NCI-H1092 treated with DMSO at 0.1 percent for 48 hours (cell line): ENCODE results near the gene PRADC1.

Source experiments
- DNase-seq: peaks from one replicate; lab custom pipeline; 2025; lab: John Stamatoyannopoulos, UW

PRADC1 gene

DNA sequence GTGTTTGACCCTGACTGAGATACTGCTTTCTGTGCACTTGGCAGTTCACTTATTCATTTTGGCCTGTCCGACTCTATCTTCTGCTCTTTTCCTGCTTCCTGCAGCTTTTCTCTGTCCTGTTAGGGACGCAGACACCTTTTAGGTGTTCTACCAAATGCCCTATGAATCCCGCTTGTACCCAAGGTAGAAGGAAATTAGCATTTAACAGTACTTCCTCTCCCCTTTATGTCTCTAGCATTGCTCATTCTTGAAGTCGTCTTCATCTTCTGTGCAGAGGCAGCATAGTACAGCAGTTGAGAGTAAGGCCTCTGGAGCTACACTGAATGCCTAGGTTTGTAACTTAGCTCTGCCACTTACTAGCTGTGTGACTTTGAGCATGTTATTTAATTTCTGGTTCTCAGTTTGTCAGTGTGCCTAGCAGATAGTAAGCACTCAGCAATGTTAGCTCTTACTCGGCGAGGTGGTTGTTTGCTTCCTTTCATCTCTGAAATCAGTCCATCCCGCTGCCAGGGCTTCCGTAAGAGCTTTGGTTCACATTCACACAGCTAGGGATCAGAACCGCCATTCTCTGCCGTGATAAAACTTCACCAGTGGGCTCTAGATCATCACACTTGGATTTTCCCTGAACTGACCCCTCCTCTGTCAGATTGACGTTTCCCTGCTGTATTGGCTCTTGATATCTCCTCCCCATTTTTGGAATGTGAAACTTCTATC lies 2.4 kb upstream of the PRADC1 start:
- DNase-seq, result no peak

DNA sequence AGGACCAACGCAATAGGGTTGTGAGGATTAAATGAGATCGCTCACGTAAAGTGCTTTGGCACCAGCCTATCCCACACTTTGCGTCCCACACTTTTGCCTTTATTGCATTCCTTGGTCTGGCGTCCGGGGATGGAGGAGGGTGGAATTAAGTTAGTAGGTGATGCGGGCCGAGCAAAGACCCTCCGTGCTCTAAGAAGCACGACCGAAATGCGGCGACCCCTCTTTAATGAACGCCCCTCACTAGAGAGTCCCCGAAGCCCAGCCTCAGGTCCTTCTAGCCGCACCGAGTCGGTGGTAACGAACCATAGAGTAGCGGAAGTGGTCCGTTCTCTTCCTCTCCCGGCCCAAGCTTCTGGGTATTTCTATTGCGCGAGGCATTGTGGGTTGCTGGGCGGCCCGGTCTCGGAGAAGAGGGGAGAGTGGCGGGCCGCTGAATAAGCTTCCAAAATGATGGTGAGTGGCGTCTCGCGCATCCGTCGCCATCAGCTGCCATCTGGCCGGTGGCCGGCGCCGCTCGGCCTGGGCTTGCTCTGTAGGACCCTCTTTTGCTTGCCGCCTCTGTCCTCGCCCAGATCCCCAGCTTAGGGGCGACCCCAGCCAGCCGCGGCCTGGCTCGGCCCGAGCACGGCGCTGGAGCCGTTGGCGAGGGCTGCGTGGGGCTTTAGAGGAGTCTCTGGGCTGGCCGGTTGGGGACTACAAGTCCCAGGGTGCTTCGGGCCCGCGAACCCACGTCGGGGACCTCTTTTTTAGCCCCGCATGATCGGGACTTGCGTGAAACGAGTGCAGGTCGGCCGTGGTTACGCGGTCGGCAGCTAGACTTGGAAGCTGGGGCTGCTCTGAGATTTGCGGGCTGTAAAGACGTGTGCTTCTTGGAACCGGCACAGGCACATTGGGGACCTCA lies 1.1 kb upstream of the PRADC1 start, which contains the start of gene CCT7:
TSS of gene CCT7 (plus strand) at position 377 of the 901 bp plus-strand sequence. CDS start at position 448, 71 bp downstream.
- peak; percentile 91 for DNase-seq

DNA sequence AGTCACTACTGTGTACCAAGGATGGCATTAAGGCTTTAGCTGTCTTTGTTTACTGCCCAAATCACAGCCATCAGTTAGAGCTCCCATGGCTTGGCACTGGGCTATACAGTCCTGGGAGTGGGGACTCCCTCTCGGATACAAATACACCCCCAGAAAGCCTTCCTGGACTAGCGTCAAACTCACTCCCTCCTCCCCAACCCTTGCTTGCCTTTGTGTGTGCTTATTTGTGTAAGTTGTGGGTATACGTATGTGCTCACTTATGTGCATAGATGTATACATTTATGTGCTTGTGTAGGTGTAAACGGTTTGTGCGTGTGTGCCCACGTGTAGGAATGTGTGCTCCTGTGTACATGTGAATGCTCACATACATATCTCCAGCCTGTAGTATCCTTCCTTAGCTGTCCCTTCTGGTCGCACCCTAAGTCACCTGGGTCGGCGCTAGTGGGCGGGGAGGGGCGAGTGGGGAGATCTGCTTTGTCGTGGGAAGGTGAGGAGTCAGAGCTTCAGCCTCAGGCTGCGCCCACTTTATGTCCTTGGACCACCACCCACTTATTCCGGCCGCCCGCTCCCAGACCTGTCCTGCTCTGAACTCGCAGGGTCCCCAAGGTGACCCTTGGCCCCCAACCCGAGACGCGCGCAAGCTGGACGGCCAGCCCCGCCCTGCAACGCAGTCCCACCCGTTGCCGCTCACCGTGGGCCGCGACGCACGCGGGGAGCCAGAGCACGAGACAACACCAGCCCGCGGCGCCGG lies 461 bp downstream of the PRADC1 start:
- DNase-seq, result peak; percentile 10

- no peak for DNase-seq
Observed at GRCh38 chr2:73228631-73229030, 4.4 kb downstream of the PRADC1 start.

DNA sequence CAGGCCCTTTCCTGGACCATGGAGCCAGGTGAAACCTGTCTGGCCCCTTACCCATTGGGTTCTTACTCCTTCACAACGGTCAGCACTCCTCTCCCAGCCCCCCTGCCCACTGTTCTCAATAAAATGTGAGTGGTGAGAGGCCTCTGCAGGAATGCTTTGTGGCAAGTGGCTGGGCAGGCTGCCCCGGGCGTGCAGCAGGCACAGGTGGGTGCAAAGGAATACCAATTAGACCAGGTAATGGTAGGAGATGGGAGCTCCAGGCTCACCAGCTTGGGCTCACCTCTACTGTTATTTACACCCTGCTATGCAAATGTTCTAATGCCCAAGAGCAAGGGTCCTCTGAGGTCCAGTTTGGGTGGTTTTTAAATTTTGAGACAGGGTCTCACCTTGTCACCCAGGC lies 6.0 kb downstream of the PRADC1 start:
- no peak for DNase-seq

GRCh38 chr2:73225513-73226360 lies 7.3 kb downstream of the PRADC1 start:
- no peak for DNase-seq

GRCh38 chr2:73223821-73224220 lies 9.2 kb downstream of the PRADC1 start:
- DNase-seq, result no peak

- no peak for DNase-seq
Observed at GRCh38 chr2:73218298-73218697, 14.7 kb downstream of the PRADC1 start.

- no peak for DNase-seq
Observed at GRCh38 chr2:73217826-73218225, 15.2 kb downstream of the PRADC1 start.

DNA sequence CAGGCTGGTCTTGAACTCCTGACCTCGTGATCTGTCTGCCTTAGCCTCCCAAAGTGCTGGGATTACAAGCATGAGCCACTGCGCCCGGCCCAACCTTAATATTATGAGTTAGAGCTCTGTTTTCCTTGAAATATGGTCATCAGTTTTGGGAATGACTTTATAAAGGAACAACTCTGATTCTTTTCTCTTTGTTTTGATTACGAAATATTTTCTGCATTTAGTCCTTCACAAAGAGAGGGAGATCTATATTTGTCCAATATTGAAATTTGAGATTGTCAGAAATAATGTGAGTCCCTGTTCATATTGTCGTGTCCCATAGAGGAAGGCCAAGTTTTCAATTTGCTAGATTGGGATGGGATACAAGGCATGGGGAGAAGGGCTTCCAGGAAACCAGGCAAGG lies 15.9 kb downstream of the PRADC1 start:
- no peak for DNase-seq

DNA sequence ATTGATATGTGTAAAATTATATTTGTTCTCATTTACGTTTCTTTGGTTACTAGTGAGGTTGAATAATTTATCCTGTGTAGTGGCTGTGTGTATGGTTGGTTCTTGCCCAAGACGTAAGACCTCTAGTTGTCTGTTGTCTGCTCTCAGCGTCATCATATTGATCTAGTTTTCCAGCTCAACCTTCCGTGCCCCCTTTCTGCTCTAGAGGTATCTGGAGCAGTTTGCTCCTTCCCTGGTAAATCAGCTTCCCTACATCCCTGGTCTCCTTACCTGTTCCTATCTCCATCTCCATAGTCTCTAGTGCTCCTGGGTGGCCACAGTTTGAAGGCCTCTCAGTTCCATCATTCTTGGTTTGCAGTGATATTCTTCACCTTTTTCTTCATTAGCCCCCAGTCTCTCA lies 17.8 kb downstream of the PRADC1 start:
- DNase-seq, result no peak

DNA sequence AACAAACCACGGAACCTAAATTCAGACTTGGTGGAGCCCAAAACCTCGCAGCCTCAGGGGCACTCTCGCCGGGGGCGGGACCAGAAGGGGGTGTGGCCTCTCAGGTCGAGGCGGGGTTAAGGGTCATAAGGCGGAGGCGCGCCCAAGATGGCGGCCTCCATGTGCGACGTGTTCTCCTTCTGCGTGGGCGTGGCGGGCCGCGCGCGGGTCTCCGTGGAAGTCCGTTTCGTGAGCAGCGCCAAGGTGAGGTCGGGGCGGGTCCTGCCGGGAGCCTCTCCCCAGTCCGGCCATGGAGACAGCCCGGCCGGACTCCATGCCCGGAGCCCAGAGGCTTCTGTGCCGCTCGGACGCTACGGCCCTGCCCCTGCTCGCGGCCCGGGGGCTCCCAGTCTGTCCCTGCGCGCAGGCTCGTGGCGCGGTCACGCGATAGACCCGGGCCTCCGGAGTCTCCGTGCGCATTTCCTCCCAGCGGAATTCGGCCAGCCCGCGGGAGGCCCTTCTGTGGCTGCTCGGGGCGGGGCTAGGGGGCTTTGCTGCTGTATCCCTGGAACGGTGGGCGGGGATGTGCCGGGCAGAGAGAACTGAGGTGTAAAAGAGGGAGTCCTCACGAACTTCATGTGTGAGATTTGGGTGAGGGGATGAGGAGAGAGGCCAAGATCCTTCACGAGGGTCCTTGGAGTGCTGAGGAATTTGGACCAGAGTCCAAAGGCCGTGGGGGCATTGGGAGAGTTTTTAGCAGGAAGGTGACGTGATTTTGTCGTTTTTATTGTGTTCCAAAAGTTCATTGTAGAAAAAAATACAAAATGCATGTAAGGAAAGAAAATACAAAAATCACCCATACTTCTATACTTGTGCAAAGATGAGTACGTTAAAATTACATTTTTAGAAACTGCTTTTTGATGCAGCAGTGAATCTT lies 18.7 kb downstream of the PRADC1 start, which contains the start of gene SMYD5:
TSS of gene SMYD5 (plus strand) at position 126 of the 916 bp plus-strand sequence. CDS start at position 148, 22 bp downstream.
- DNase-seq, result peak; percentile 55

DNA sequence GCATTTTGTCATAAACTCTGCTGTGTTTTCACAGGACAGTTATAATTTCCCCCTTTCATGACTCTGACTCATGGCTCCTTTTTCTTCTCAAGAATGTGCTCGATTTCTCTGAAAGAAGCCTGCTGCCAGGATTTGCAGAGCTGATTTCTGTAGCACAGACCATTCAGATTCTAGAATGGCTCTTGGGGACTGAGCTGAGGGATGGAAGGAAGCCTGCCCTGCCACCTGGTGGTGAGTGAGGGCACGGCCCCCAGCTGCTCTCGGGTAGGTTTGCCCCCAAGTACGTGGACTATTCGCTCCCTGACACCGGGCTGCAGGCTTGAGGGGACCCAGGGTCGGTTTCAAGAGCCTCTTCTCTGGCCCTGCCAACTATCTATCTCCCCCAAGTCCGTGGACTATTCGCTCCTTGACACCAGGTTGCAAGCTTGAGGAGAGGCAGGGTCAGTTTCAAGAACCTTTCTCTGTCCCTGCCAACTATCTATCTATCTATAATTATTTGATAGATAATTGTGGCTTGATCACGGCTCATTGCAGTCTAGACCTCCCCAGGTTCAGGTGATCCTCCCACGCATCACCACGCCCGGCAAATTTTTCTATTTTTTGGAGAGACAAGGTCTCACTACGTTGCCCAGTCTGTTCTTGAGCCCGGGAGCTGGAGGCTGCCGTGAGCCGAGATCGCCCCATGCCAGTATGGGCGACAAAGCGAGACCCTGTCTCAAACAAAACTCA lies 20.4 kb downstream of the PRADC1 start:
- DNase-seq, result peak; percentile 33

GRCh38 chr2:73212098-73212447 lies 21.0 kb downstream of the PRADC1 start:
- no peak for DNase-seq

DNA sequence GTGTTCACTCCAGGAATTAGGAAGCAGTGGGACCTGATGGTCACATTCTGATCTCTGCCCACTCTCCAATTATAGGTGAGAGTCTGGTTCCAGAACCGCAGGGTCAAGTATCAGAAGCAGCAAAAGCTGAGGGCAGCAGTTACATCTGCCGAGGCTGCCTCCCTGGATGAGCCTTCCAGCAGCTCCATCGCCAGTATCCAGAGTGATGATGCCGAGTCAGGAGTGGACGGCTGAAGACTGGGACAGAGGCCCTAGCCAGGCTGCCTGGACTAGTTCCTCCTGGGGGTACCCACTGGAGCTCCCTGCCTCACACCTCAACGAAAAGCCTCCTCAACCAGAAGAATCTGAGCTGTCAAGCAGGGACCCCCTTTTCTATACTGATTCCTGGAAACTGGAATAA lies 22.3 kb downstream of the PRADC1 start:
- no peak for DNase-seq

DNA sequence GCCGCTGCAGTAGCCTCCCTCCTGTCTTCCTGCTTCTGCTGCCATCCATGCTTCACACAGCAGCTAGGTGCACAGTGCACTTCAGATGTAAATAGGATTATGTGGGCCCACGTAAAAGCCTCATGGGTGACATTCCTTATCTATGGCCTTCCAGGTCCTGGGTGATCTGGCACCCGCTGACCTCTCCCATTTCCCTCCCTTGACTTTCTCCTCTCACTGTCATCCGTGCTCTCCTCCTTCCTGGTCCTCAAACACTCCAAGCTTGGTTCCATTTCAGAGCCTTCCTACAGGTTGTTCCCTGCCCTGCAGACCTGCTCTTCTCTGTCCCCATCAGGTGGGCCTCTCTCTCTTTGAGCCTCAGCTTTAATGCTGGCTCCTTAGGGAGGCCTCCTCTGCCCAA lies 23.0 kb downstream of the PRADC1 start:
- no peak for DNase-seq

DNA sequence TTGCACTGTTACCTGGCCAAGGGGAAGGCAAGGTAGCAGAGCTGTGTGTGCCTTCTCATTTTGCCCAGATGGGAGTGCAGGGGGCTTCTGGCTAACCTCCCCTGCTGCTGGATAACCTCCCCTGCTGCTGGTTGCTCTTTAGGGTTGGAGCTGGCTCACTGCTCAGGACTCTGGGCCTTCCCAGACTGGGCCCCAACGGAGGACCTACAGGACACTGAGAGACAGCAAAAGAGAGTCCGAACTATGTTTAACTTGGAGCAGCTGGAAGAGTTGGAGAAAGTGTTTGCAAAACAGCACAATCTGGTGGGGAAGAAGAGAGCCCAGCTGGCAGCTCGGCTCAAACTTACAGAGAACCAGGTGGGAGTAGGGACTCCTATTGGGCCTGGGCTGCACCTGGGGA lies 24.8 kb downstream of the PRADC1 start:
- no peak for DNase-seq

DNA sequence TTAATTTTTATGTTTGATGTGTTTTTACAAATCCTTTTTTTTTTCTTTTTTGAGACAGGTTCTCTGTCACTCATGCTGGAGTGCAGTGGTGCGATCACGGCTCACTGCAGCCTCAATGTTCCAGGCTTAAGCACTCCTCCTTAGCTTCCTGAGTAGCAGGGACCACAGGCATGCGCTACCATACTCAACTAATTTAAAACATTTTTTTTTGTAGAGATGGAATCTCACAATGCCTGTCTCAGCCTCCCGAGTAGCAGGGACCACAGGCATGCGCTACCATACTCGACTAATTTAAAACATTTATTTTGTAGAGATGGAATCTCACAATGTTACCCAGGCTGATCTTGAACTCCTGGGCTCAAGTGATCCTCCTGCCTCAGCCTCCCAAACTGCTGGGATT lies 27.4 kb downstream of the PRADC1 start:
- DNase-seq, result no peak

DNA sequence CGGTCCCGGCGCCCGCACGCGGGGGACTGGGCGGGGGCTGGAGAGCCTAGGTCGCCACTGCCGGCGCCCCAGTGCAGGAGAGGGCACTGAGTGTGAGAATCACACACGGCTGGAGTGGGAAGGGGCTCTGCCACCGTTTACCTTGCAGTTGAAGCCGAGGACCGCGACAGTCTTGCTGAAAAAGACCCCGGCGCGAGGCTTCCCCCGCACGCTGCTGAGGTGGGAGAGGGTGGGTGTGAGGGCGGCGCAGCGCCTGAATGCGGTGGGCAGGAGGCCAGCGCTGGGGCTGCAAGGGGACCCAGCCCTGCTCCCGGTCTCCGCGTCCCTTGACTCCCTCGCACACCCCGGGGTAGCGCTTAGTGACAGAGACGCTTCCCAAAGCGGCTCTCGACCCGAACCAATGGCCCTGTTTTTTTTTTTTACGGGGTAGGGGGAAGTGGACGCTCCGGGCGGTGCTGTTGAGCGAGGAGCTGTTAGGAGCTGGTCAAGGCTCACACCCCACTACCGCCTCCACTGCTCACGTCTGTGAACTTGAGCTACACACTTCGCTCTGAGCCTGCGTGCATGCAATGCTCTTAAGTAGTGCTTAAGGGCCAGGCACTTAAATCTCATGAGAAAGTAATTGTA lies 29.9 kb downstream of the PRADC1 start:
- no peak for DNase-seq
